ENCODE results near the gene GCLC.

GRCh38 chr6:53587291-53587690, 42.4 kb upstream of the GCLC start:
- TF ChIP-seq NFIC (IDR thresholded peaks at IDR 0.05) = no peak
- TF ChIP-seq YY1 (IDR thresholded peaks at IDR 0.05; ENCODE audit: low read depth) = no peak
